ENCODE results near the gene ADAMTS18.
"Not testable (repeated sequence)": the region's sequence is repeated elsewhere in the genome, so short reads cannot be mapped to it uniquely, and the experiment has no call there.

The ADAMTS18 gene

GRCh38 chr16:77324729-77325128, 110.1 kb downstream of the ADAMTS18 start:
- no peak for DNase-seq

- no peak for DNase-seq
Observed at GRCh38 chr16:77323695-77324094, 111.1 kb downstream of the ADAMTS18 start.

- DNase-seq: no peak
Observed at GRCh38 chr16:77322757-77323156, 112.1 kb downstream of the ADAMTS18 start.

GRCh38 chr16:77317059-77317458, 117.8 kb downstream of the ADAMTS18 start:
- no peak for DNase-seq

GRCh38 chr16:77310877-77311276, 124.0 kb downstream of the ADAMTS18 start:
- DNase-seq: no peak

- no peak for DNase-seq
Observed at GRCh38 chr16:77308163-77308561, 126.7 kb downstream of the ADAMTS18 start.

- DNase-seq: no peak
Observed at GRCh38 chr16:77307426-77308162, 127.2 kb downstream of the ADAMTS18 start.

- DNase-seq: no peak
Observed at GRCh38 chr16:77306075-77306474, 128.8 kb downstream of the ADAMTS18 start.

GRCh38 chr16:77304877-77305276, 130.0 kb downstream of the ADAMTS18 start:
- no peak for DNase-seq

- DNase-seq: no peak
Observed at GRCh38 chr16:77304134-77304533, 130.7 kb downstream of the ADAMTS18 start.

GRCh38 chr16:77302674-77303073, 132.2 kb downstream of the ADAMTS18 start:
- DNase-seq: no peak

- no peak for DNase-seq
Observed at GRCh38 chr16:77302249-77302648, 132.6 kb downstream of the ADAMTS18 start.

GRCh38 chr16:77300256-77300655, 134.6 kb downstream of the ADAMTS18 start:
- DNase-seq: no peak

- DNase-seq: no peak
Observed at GRCh38 chr16:77299395-77299794, 135.4 kb downstream of the ADAMTS18 start.

GRCh38 chr16:77298418-77299360, 136.1 kb downstream of the ADAMTS18 start:
- no peak for DNase-seq

GRCh38 chr16:77297996-77298395, 136.8 kb downstream of the ADAMTS18 start:
- DNase-seq: no peak

- DNase-seq: no peak
Observed at GRCh38 chr16:77295896-77296295, 138.9 kb downstream of the ADAMTS18 start.

GRCh38 chr16:77290451-77291115, 144.3 kb downstream of the ADAMTS18 start:
- no peak for DNase-seq

GRCh38 chr16:77289331-77289809, 145.5 kb downstream of the ADAMTS18 start:
- DNase-seq: no peak

- DNase-seq: no peak
Observed at GRCh38 chr16:77288222-77288621, 146.6 kb downstream of the ADAMTS18 start.

GRCh38 chr16:77285676-77286075, 149.2 kb downstream of the ADAMTS18 start:
- DNase-seq: no peak

- no peak for DNase-seq
Observed at GRCh38 chr16:77282345-77282744, 152.5 kb downstream of the ADAMTS18 start.

GRCh38 chr16:77279316-77279715, 155.5 kb downstream of the ADAMTS18 start:
- DNase-seq: not testable (repeated sequence)

All from central memory CD4-positive, alpha-beta T cell (primary cell).